ENCODE results near the gene STK4.

DNA sequence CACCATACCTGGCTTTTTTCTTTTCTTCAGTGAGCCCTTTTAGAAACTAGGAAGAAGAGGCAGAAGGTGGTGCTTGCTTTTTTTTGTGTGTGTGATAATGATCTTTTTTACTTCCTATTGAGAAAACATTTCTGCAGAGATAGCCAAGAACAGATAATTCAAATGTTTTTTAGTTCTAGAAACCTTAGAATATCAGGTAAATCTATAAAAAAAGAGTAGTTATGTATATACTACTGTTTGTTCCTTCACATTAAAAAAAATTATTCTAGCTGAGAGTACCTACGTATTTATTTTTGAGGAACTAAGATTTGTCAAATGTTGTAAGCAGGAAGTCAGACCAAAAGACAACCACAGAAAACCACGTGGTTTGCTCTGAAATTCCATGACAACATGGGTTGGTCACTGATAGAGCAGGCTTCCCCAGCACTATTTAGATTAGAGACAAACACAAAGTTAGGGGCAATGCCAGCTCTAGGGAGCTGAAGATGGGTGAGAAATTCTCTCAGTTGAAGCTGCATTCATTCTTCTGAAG lies 12.8 kb downstream of the STK4 start:
- no peak for TF ChIP-seq EZH2 (IDR thresholded peaks at IDR 0.05; ENCODE audit: borderline replicate concordance, insufficient read depth, low read length, poor library complexity, severe bottlenecking)
- TF ChIP-seq, protein P1, sequence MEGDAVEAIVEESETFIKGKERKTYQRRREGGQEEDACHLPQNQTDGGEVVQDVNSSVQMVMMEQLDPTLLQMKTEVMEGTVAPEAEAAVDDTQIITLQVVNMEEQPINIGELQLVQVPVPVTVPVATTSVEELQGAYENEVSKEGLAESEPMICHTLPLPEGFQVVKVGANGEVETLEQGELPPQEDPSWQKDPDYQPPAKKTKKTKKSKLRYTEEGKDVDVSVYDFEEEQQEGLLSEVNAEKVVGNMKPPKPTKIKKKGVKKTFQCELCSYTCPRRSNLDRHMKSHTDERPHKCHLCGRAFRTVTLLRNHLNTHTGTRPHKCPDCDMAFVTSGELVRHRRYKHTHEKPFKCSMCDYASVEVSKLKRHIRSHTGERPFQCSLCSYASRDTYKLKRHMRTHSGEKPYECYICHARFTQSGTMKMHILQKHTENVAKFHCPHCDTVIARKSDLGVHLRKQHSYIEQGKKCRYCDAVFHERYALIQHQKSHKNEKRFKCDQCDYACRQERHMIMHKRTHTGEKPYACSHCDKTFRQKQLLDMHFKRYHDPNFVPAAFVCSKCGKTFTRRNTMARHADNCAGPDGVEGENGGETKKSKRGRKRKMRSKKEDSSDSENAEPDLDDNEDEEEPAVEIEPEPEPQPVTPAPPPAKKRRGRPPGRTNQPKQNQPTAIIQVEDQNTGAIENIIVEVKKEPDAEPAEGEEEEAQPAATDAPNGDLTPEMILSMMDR (IDR thresholded peaks at IDR 0.05; ENCODE audit: poor library complexity, severe bottlenecking): no peak
